GM12878 (cell line): ENCODE measurements around the gene ZC3H6. TPM values are rescaled to one million over a fixed set of nuclear protein-coding genes. Genes with fewer than 3 reads are reported as not detected.

Experiments
- CREB1 ChIP-seq: IDR thresholded peaks from 2 replicates; pipeline ENCODE4 v1.6.1; 2012; ENCODE audit warnings: low read depth, mild to moderate bottlenecking, inconsistent platforms
- CREM ChIP-seq: IDR thresholded peaks from 2 replicates; pipeline ENCODE4 v1.6.1; 2014; ENCODE audit warnings: antibody characterized with exemption, low read depth
- DPF2 ChIP-seq: fragments of 450-650 bp; IDR thresholded peaks from 2 replicates; pipeline ENCODE4 v1.6.1; 2017; ENCODE audit warnings: mild to moderate bottlenecking
- GATAD2B ChIP-seq: fragments of 450-650 bp; conservative IDR thresholded peaks from 2 replicates; pipeline ENCODE4 v1.6.1; 2017; ENCODE audit warnings: low read depth, mild to moderate bottlenecking, moderate library complexity
- HCFC1 ChIP-seq: fragments of 150-350 bp; IDR thresholded peaks from 2 replicates; pipeline ENCODE4 v1.6.1; 2014; ENCODE audit warnings: low read length
- HDGF ChIP-seq: fragments of 450-650 bp; IDR thresholded peaks from 2 replicates; pipeline ENCODE4 v1.6.1; 2016; ENCODE audit warnings: antibody characterized with exemption
- JUNB ChIP-seq: IDR thresholded peaks from 2 replicates; pipeline ENCODE4 v1.6.1; 2016; ENCODE audit warnings: antibody characterized with exemption, mild to moderate bottlenecking
- MEF2B ChIP-seq: fragments of 450-650 bp; IDR thresholded peaks from 2 replicates; pipeline ENCODE4 v1.6.1; 2018; ENCODE audit warnings: mild to moderate bottlenecking, moderate library complexity; ENCODE audit not compliant: partially characterized antibody, poor library complexity, severe bottlenecking
- MXI1 ChIP-seq: fragments of 150-350 bp; IDR thresholded peaks from 2 replicates; pipeline ENCODE4 v1.6.1; 2011; ENCODE audit warnings: low read depth, mild to moderate bottlenecking, inconsistent platforms, low read length, improper control_type of control experiment
- NFXL1 ChIP-seq: fragments of 450-650 bp; IDR thresholded peaks from 2 replicates; pipeline ENCODE4 v1.6.1; 2017; ENCODE audit warnings: antibody characterized with exemption, mild to moderate bottlenecking, borderline replicate concordance
- NFYB ChIP-seq: IDR thresholded peaks from 2 replicates; pipeline ENCODE4 v1.6.1; 2011; ENCODE audit warnings: low read depth, mild to moderate bottlenecking, low read length, improper control_type of control experiment, moderate library complexity; ENCODE audit not compliant: insufficient read depth
- NR2C1 ChIP-seq: fragments of 450-650 bp; IDR thresholded peaks from 2 replicates; pipeline ENCODE4 v1.6.1; 2017; ENCODE audit warnings: antibody characterized with exemption, mild to moderate bottlenecking, moderate library complexity
- PAX8 ChIP-seq: fragments of 450-650 bp; IDR thresholded peaks from 2 replicates; pipeline ENCODE4 v1.6.1; 2017; ENCODE audit warnings: mild to moderate bottlenecking, moderate library complexity
- POU2F2 ChIP-seq: IDR thresholded peaks from 3 replicates; pipeline ENCODE4 v1.6.1; 2011; ENCODE audit warnings: low read depth, mild to moderate bottlenecking, low read length, borderline replicate concordance
- RELA ChIP-seq: fragments of 450-650 bp; IDR thresholded peaks from 2 replicates; pipeline ENCODE4 v1.8.0; 2014; ENCODE audit warnings: borderline replicate concordance; ENCODE audit not compliant: partially characterized antibody
- RFX5 ChIP-seq: IDR thresholded peaks from 2 replicates; pipeline ENCODE4 v1.6.1; 2011; ENCODE audit warnings: low read depth, low read length, improper control_type of control experiment
- SMC3 ChIP-seq: IDR thresholded peaks from 2 replicates; pipeline ENCODE4 v1.6.1; 2011; ENCODE audit warnings: low read length, improper control_type of control experiment, borderline replicate concordance
- SUPT20H ChIP-seq: IDR thresholded peaks from 2 replicates; pipeline ENCODE4 v1.6.1; 2011; ENCODE audit warnings: low read depth, mild to moderate bottlenecking, low read length, moderate library complexity, borderline replicate concordance; ENCODE audit not compliant: control insufficient read depth
- SUZ12 ChIP-seq: fragments of 200-600 bp; sonication (generic); IDR thresholded peaks from one replicate; pipeline ENCODE4 v1.6.1; 2018; ENCODE audit warnings: antibody characterized with exemption, mild to moderate bottlenecking; ENCODE audit not compliant: unreplicated experiment
- TCF3 ChIP-seq: IDR thresholded peaks from 2 replicates; pipeline ENCODE4 v1.6.1; 2012; ENCODE audit warnings: low read depth, mild to moderate bottlenecking, low read length, borderline replicate concordance; ENCODE audit not compliant: insufficient read depth
- WRNIP1 ChIP-seq: IDR thresholded peaks from 2 replicates; pipeline ENCODE4 v1.6.1; 2011; ENCODE audit warnings: low read depth, low read length, improper control_type of control experiment, borderline replicate concordance
- ZNF217 ChIP-seq: fragments of 450-650 bp; IDR thresholded peaks from 2 replicates; pipeline ENCODE4 v1.6.1; 2017; ENCODE audit warnings: antibody characterized with exemption, mild to moderate bottlenecking
- ZNF24 ChIP-seq: fragments of 450-650 bp; IDR thresholded peaks from 2 replicates; pipeline ENCODE4 v1.6.1; 2017; ENCODE audit warnings: antibody characterized with exemption, mild to moderate bottlenecking
- ZZZ3 ChIP-seq: IDR thresholded peaks from 2 replicates; pipeline ENCODE4 v1.6.1; 2011; ENCODE audit warnings: low read depth; ENCODE audit not compliant: control insufficient read depth, insufficient read length
- polyA plus RNA-seq, 11 experiments: library from polyadenylated mRNA; depleted of rRNA in 4 of 11; unstranded in 6 of 11; stranded (reverse) in 5 of 11; fragments of >200 nt; fragmentation: Nextera tagmentation in 4 of 11; fragmentation: Illumina TruSeq in 1 of 11; extraction: Ambion mirVana in 4 of 11; extraction: Trizol in 1 of 11; gene quantifications; 1 replicate in 1 of 11; 2 replicates in 10 of 11; pipeline versions ENCODE4 v1.2.1 to v1.2.3, GENCODE V29; 2011 to 2016; ENCODE audit warnings: inconsistent platforms in 2 of 11, missing spikeins in 2 of 11, low read depth in 1 of 11
- total RNA-seq, 4 experiments: library from RNA; depleted of rRNA in 3 of 4; stranded (reverse); fragments of >200 nt in 3 of 4; fragmentation: Illumina TruSeq in 1 of 4; extraction: Trizol in 1 of 4; gene quantifications; 2 replicates each; pipeline versions ENCODE4 v1.2.1 to v1.2.3, GENCODE V29; 2013 to 2021
- TF ChIP-seq, protein P1 (sequence below): fragments of 450-650 bp; conservative IDR thresholded peaks from 2 replicates; pipeline ENCODE4 v1.6.1; 2017; ENCODE audit warnings: mild to moderate bottlenecking, moderate library complexity
- TF ChIP-seq, protein P2 (sequence below): fragments of 450-650 bp; formaldehyde crosslinking; IDR thresholded peaks from 2 replicates; pipeline ENCODE4 v1.4.0; 2022; ENCODE audit warnings: mild to moderate bottlenecking, moderate library complexity

Gene ZC3H6
- total and polyA plus RNA-seq, 10 of the 15 experiments (the other 5 are each of a cell fraction or from before 2014, with no cell fraction given) = 0.53 to 4.7 (median 1.9) TPM

- TF ChIP-seq NFYB (no peak), NR2C1 (no peak), ZNF24 (no peak), NFXL1 (no peak), MEF2B (no peak), POU2F2 (0 out of 3 replicates have a peak, but pooled peaks have one; percentile 35), CREB1 (no peak), RFX5 (peak; percentile 18; the same call in 1 of the 2 replicates), DPF2 (no peak), CREM (0 out of 2 replicates have a peak, but pooled peaks have one; percentile 24), ZNF217 (no peak), RELA (no peak), HCFC1 (no peak), WRNIP1 (0 out of 2 replicates have a peak, but pooled peaks have one; percentile 68), PAX8 (no peak), MXI1 (peak; percentile 76; the same call in 1 of the 2 replicates), GATAD2B (no peak; the same call in 1 of the 2 replicates), SMC3 (peak; percentile 86), HDGF (0 out of 2 replicates have a peak, but pooled peaks have one; percentile 50), TCF3 (no peak), JUNB (no peak), ZZZ3 (no peak), SUZ12 (no peak), SUPT20H (no peak)
- TF ChIP-seq, protein P1, sequence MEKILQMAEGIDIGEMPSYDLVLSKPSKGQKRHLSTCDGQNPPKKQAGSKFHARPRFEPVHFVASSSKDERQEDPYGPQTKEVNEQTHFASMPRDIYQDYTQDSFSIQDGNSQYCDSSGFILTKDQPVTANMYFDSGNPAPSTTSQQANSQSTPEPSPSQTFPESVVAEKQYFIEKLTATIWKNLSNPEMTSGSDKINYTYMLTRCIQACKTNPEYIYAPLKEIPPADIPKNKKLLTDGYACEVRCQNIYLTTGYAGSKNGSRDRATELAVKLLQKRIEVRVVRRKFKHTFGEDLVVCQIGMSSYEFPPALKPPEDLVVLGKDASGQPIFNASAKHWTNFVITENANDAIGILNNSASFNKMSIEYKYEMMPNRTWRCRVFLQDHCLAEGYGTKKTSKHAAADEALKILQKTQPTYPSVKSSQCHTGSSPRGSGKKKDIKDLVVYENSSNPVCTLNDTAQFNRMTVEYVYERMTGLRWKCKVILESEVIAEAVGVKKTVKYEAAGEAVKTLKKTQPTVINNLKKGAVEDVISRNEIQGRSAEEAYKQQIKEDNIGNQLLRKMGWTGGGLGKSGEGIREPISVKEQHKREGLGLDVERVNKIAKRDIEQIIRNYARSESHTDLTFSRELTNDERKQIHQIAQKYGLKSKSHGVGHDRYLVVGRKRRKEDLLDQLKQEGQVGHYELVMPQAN = no peak; the same call in 1 of the 2 replicates
- TF ChIP-seq, protein P2, sequence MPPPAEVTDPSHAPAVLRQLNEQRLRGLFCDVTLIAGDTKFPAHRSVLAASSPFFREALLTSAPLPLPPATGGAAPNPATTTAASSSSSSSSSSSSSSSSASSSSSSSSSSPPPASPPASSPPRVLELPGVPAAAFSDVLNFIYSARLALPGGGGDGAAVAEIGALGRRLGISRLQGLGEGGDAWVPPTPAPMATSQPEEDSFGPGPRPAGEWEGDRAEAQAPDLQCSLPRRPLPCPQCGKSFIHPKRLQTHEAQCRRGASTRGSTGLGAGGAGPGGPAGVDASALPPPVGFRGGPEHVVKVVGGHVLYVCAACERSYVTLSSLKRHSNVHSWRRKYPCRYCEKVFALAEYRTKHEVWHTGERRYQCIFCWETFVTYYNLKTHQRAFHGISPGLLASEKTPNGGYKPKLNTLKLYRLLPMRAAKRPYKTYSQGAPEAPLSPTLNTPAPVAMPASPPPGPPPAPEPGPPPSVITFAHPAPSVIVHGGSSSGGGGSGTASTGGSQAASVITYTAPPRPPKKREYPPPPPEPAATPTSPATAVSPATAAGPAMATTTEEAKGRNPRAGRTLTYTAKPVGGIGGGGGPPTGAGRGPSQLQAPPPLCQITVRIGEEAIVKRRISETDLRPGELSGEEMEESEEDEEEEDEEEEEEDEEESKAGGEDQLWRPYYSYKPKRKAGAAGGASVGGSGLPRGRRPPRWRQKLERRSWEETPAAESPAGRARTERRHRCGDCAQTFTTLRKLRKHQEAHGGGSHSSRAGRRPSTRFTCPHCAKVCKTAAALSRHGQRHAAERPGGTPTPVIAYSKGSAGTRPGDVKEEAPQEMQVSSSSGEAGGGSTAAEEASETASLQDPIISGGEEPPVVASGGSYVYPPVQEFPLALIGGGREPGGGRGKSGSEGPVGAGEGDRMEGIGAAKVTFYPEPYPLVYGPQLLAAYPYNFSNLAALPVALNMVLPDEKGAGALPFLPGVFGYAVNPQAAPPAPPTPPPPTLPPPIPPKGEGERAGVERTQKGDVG (CRISPR knock-in tag) = no peak
Measured at GRCh38 chr2:112259509-112260294, 15.7 kb upstream of the ZC3H6 start (continued).
